Ovary (tissue), 10 donors: ENCODE measurements around the gene SLC9B1. TPM values are rescaled to one million over a fixed set of nuclear protein-coding genes. Genes with fewer than 3 reads are reported as not detected.
A peak's percentile ranks its signal among the peaks of the same experiment; 100 is the strongest.

ENCODE experiments used
- DNase-seq, 5 donors: peaks; one replicate each; pipeline ENCODE4 v3.0.0-alpha.2; 2019 to 2020
- H3K27ac ChIP-seq, 2 donors: fragments of 200-600 bp; one replicate each; pipeline versions ENCODE4 v1.5.1 to v1.8.0; 2019 to 2022
- H3K27me3 ChIP-seq: fragments of 200-600 bp; one replicate; pipeline ENCODE4 v1.8.0; 2022
- H3K36me3 ChIP-seq: fragments of 200-600 bp; sonication (generic); one replicate; pipeline ENCODE4 v1.5.1; 2019
- H3K4me1 ChIP-seq: one replicate; pipeline ENCODE4 v1.8.1; 2013; ENCODE audit warnings: mild to moderate bottlenecking, moderate library complexity; ENCODE audit not compliant: insufficient read depth
- H3K4me3 ChIP-seq: fragments of 200-600 bp; sonication (generic); one replicate; pipeline ENCODE4 v1.5.1; 2017
- H3K9me3 ChIP-seq, 2 donors: fragments of 200-600 bp in 1 of 2; sonication (generic) in 1 of 2; one replicate each; pipeline versions ENCODE4 v1.5.1 to v1.8.1; 2013 to 2019; ENCODE audit warnings: mild to moderate bottlenecking in 1 of 2, moderate library complexity in 1 of 2
- CTCF ChIP-seq, 3 donors: fragments of 450-650 bp in 2 of 3; fragments of 200-600 bp in 1 of 3; IDR thresholded peaks; one replicate each; pipeline versions ENCODE4 v1.5.1 to v1.8.0; 2016 to 2022; ENCODE audit warnings: antibody characterized with exemption in 3 of 3, mild to moderate bottlenecking in 1 of 3
- EP300 ChIP-seq: sonication (generic); formaldehyde crosslinking; IDR thresholded peaks from one replicate; pipeline ENCODE4 v1.6.1; 2017; ENCODE audit warnings: antibody characterized with exemption
- POLR2A ChIP-seq: fragments of 450-650 bp; IDR thresholded peaks from one replicate; pipeline ENCODE4 v1.6.1; 2017; ENCODE audit warnings: antibody characterized with exemption, mild to moderate bottlenecking, moderate library complexity
- WGBS, 3 donors: extraction: QIAGEN DNeasy Blood & Tissue Kit in 1 of 3; methylation state at CpG; one replicate each; pipeline versions ENCODE4 v1.1.5 to v1.1.7; 2013 to 2017; 5-methylcytosine and 5-hydroxymethylcytosine counted together
- intact Hi-C, 4 donors: fragments of 100-400 bp; cut with DNase I; formaldehyde crosslinking; loops; one replicate each; pipeline versions ENCODE4 v1.11.0 to v1.15.1; 2022 to 2023
- long read RNA-seq, 3 donors: library from polyadenylated mRNA in 2 of 3; unstranded in 2 of 3; transcript quantifications; one replicate each; pipeline ENCODE4 v2.0.0 and lab custom pipeline, GENCODE V29; 2021 to 2026
- polyA plus RNA-seq, 2 donors: library from polyadenylated mRNA; stranded (reverse); fragments of 200-250 nt in 1 of 2; fragments of 350-450 nt in 1 of 2; fragmentation: Illumina TruSeq in 1 of 2; extraction: RNeasy Lipid Tissue Mini Kit (QIAGEN cat#74804) in 1 of 2; gene quantifications; one replicate each; pipeline ENCODE4 v1.2.3, GENCODE V29; 2013 to 2014
- total RNA-seq, 7 donors: library from RNA; depleted of rRNA in 2 of 7; stranded (reverse); fragments of >200 nt in 2 of 7; fragmentation: NEBNext Ultra II Directional in 3 of 7; extraction: Animal tissue kit (Norgen Biotek cat#: 25700) in 3 of 7; gene quantifications; one replicate each; pipeline versions ENCODE4 v1.1.0 to v1.2.4, GENCODE V29; 2016 to 2023
- donor health status: DM: no; HTN: no; CAD: no; lungs with moderate emphysema.
- donor health status: DM: no; HTN: no; CAD: no.
- donor health status: Bipolar disorder and iron deficiency.
- donor health status: DM: yes; HTN: yes; CAD: no.
- donor health status: DM: no; HTN: no; CAD: no.
- donor health status: DM: yes; HTN: yes; CAD: no.

The SLC9B1 gene
- total RNA-seq = 1 to 10 TPM in 6 of 7 donors, under 1 TPM in 1; 0.83 to 3.8 (median 2.5) TPM
- 1 to 10 TPM; 1.0 to 1.1 TPM for polyA plus RNA-seq
- long read RNA-seq, donor 1, partial matches to known transcripts = 1 of 5 reads
- long read RNA-seq, donor 1, other reads (novel, unspliced or antisense) = 4 of 5 reads
- long read RNA-seq, donor 2 = 0 reads
- long read RNA-seq, donor 3, partial matches to known transcripts = 0 of 1 reads
- long read RNA-seq, donor 3, other reads (novel, unspliced or antisense) = 1 of 1 reads

- H3K4me3 ChIP-seq = peak within 1 kb of the TSS; percentile 50
- H3K4me1 ChIP-seq = peaks cover 2% of the 10 kb centered on the region
- peak within 1 kb of the TSS; percentile 71 to 90 for H3K27ac ChIP-seq
- TF ChIP-seq EP300 (peak; percentile 89), CTCF (IDR thresholded peaks at IDR 0.05) (peak in 1 of 3 donors; percentile 15), POLR2A (peak; percentile 94)
- 1% methylated on average over 46 of the region's 46 CpGs for WGBS, 3 donors
- intact Hi-C loops = loop anchor here (10.0 kb wide), 3 partner anchors 395 to 575 kb away; no protein-coding TSS in a partner anchor
- no peaks in the 10 kb centered on the region for H3K36me3 ChIP-seq
- no peaks in the 10 kb centered on the region for H3K9me3 ChIP-seq
- peak; percentile 97 to 98 (median 97) for DNase-seq
- H3K27me3 ChIP-seq = no peaks in the 10 kb centered on the region
Observed at GRCh38 chr4:103019308-103020124, at the start of gene SLC9B1. SLC9B1 (minus strand) TSS chr4:103019705; CDS start chr4:102991711, 27,994 bp downstream.

- WGBS, 3 donors = 89 to 92% (median 91%) methylated on average over 2 of the region's 2 CpGs
- no peak for DNase-seq
- TF ChIP-seq CTCF (IDR thresholded peaks at IDR 0.05) (no peak), EP300 (no peak), POLR2A (no peak)
- Histone ChIP-seq H3K27me3 (no peaks in the 10 kb centered on the region), H3K9me3 (no peaks in the 10 kb centered on the region), H3K27ac (no peak overlapping the region), H3K4me1 (no peaks in the 10 kb centered on the region), H3K36me3 (no peaks in the 10 kb centered on the region), H3K4me3 (no peak overlapping the region)
- intact Hi-C loops = no loop called here
Observed at GRCh38 chr4:103067841-103068547, 48.5 kb upstream of the SLC9B1 start.

- WGBS, 3 donors = 96 to 98% (median 97%) methylated on average over 2 of the region's 2 CpGs
- Histone ChIP-seq H3K27ac (no peak overlapping the region), H3K4me1 (no peaks in the 10 kb centered on the region), H3K9me3 (no peaks in the 10 kb centered on the region), H3K4me3 (no peak overlapping the region), H3K36me3 (no peaks in the 10 kb centered on the region), H3K27me3 (no peaks in the 10 kb centered on the region)
- no peak for DNase-seq
- TF ChIP-seq POLR2A = no peak
- no peak for TF ChIP-seq CTCF (IDR thresholded peaks at IDR 0.05)
- no peak for TF ChIP-seq EP300
- intact Hi-C loops = no loop called here
Observed at GRCh38 chr4:103060453-103061148, 41.1 kb upstream of the SLC9B1 start.

GRCh38 chr4:103054030-103054429 is 34.5 kb upstream of the SLC9B1 start:
- 94 to 99% (median 97%) methylated on average over 3 of the region's 3 CpGs for WGBS, 3 donors
- TF ChIP-seq POLR2A (no peak), EP300 (no peak), CTCF (IDR thresholded peaks at IDR 0.05) (no peak)
- no peak overlapping the region for H3K4me3 ChIP-seq
- no peaks in the 10 kb centered on the region for H3K27me3 ChIP-seq
- no peaks in the 10 kb centered on the region for H3K36me3 ChIP-seq
- no peaks in the 10 kb centered on the region for H3K4me1 ChIP-seq
- intact Hi-C loops = no loop called here
- H3K9me3 ChIP-seq = no peaks in the 10 kb centered on the region
- H3K27ac ChIP-seq = no peak overlapping the region
- peak in 1 of 5 donors; percentile 56 for DNase-seq
